HG03139 (cell line): ENCODE data around the gene CCR4.
"Not testable (repeated sequence)": the region's sequence is repeated elsewhere in the genome, so short reads cannot be mapped to it uniquely, and the experiment has no call there.

ENCODE experiments used
- ATAC-seq: cut with Tn5 transposase; IDR thresholded peaks from one replicate; pipeline ENCODE4 v1.9.1; 2021; ENCODE audit not compliant: unreplicated experiment

CCR4 gene

GRCh38 chr3:32951410-32951811, at the start of gene CCR4:
TSS of gene CCR4 (plus strand) at chr3:32951644. CDS start at chr3:32953423, 1,779 bp downstream.
- ATAC-seq, result no peak

- not testable (repeated sequence) for ATAC-seq
These were observed 48.5 kb upstream of the CCR4 start for GRCh38 chr3:32902887-32903371.

GRCh38 chr3:32903953-32904352, 47.5 kb upstream of the CCR4 start:
- ATAC-seq, result no peak

- no peak for ATAC-seq
These were observed 41.4 kb upstream of the CCR4 start for GRCh38 chr3:32909999-32910398.

- ATAC-seq, result no peak
These were observed 40.5 kb upstream of the CCR4 start for GRCh38 chr3:32910954-32911353.

- no peak for ATAC-seq
These were observed 39.4 kb upstream of the CCR4 start for GRCh38 chr3:32912046-32912445.

GRCh38 chr3:32913790-32914446, 37.5 kb upstream of the CCR4 start:
- no peak for ATAC-seq

- ATAC-seq, result no peak
These were observed 31.5 kb upstream of the CCR4 start for GRCh38 chr3:32919920-32920319.

- ATAC-seq, result no peak
These were observed 29.4 kb upstream of the CCR4 start for GRCh38 chr3:32922078-32922477.

- no peak for ATAC-seq
These were observed 21.3 kb upstream of the CCR4 start for GRCh38 chr3:32930161-32930560.

GRCh38 chr3:32931273-32931672, 20.2 kb upstream of the CCR4 start:
- not testable (repeated sequence) for ATAC-seq

- no peak for ATAC-seq
These were observed 17.2 kb upstream of the CCR4 start for GRCh38 chr3:32934150-32934742.

- no peak for ATAC-seq
These were observed 14.1 kb upstream of the CCR4 start for GRCh38 chr3:32937331-32937730.

- not testable (repeated sequence) for ATAC-seq
These were observed 11.7 kb upstream of the CCR4 start for GRCh38 chr3:32939531-32940284.

GRCh38 chr3:32940726-32941125, 10.7 kb upstream of the CCR4 start:
- ATAC-seq, result no peak

- ATAC-seq, result no peak
These were observed 6.3 kb upstream of the CCR4 start for GRCh38 chr3:32945136-32945535.

- not testable (repeated sequence) for ATAC-seq
These were observed 5.8 kb upstream of the CCR4 start for GRCh38 chr3:32945598-32945997.

- ATAC-seq, result no peak
These were observed 4.3 kb upstream of the CCR4 start for GRCh38 chr3:32946973-32947788.

GRCh38 chr3:32947789-32948238, 3.6 kb upstream of the CCR4 start:
- no peak for ATAC-seq

GRCh38 chr3:32948625-32949445, 2.6 kb upstream of the CCR4 start:
- ATAC-seq, result no peak
